K562 (cell line): Measurements from ENCODE around the gene OR2V1.
A peak's percentile ranks its signal among the peaks of the same experiment; 100 is the strongest.

ENCODE experiments used
- ASH1L ChIP-seq: fragments of 450-650 bp; IDR thresholded peaks from 2 replicates; pipeline ENCODE4 v1.6.1; 2018; ENCODE audit warnings: borderline replicate concordance, mild to moderate bottlenecking, low read depth; ENCODE audit not compliant: partially characterized antibody
- CTCF ChIP-seq, 3 experiments: IDR thresholded peaks in 2 of 3; conservative IDR thresholded peaks in 1 of 3; 2 replicates each; pipeline ENCODE4 v1.5.1; 2011 to 2012; ENCODE audit warnings: low read length in 3 of 3, mild to moderate bottlenecking in 3 of 3, control low read depth in 2 of 3, improper control_type of control experiment in 1 of 3, inconsistent platforms in 1 of 3, low read depth in 1 of 3, mixed read lengths in 1 of 3, moderate library complexity in 1 of 3; ENCODE audit not compliant: insufficient read depth in 2 of 3
- EHMT2 ChIP-seq: fragments of 450-650 bp; IDR thresholded peaks from 2 replicates; pipeline ENCODE4 v1.6.1; 2018; ENCODE audit warnings: antibody characterized with exemption
- GMEB1 ChIP-seq: fragments of 250-450 bp; sonication (Bioruptor Pico); IDR thresholded peaks from 2 replicates; pipeline ENCODE4 v1.4.0; 2020; ENCODE audit warnings: mild to moderate bottlenecking
- KLF13 ChIP-seq: fragments of 450-650 bp; IDR thresholded peaks from 2 replicates; pipeline ENCODE4 v1.6.1; 2016; ENCODE audit warnings: missing genetic modification characterization, low read depth, mild to moderate bottlenecking, missing compliant biosample characterization, moderate library complexity, borderline replicate concordance
- MXI1 ChIP-seq: IDR thresholded peaks from 2 replicates; pipeline ENCODE4 v1.6.1; 2011; ENCODE audit warnings: low read depth, mild to moderate bottlenecking, improper control_type of control experiment, low read length
- NBN ChIP-seq: fragments of 450-650 bp; IDR thresholded peaks from 2 replicates; pipeline ENCODE4 v1.6.1; 2016; ENCODE audit warnings: low read depth, mild to moderate bottlenecking
- RNF219 ChIP-seq: fragments of 250-450 bp; sonication (Bioruptor Pico); IDR thresholded peaks from 2 replicates; pipeline ENCODE4 v1.5.0; 2022; ENCODE audit warnings: mild to moderate bottlenecking
- SAP30 ChIP-seq: fragments of 200-600 bp; sonication (generic); IDR thresholded peaks from 2 replicates; pipeline ENCODE4 v1.6.1; 2012; ENCODE audit warnings: borderline replicate concordance, low read depth, mild to moderate bottlenecking, moderate library complexity, low read length, control low read depth, inconsistent platforms; ENCODE audit not compliant: insufficient read depth, poor library complexity, severe bottlenecking
- TFAP4 ChIP-seq: sonication (generic); formaldehyde crosslinking; IDR thresholded peaks from 2 replicates; pipeline ENCODE4 v1.8.0; 2022; ENCODE audit warnings: missing genetic modification reagents, mild to moderate bottlenecking, moderate library complexity, borderline replicate concordance
- YY1 ChIP-seq, 3 experiments: IDR thresholded peaks; 2 replicates each; pipeline ENCODE4 v1.6.1; 2011; ENCODE audit warnings: low read length in 2 of 3, mild to moderate bottlenecking in 2 of 3, moderate library complexity in 2 of 3, borderline replicate concordance in 1 of 3, control low read depth in 1 of 3, low read depth in 1 of 3; ENCODE audit not compliant: insufficient read depth in 3 of 3, insufficient replicate concordance in 2 of 3, control insufficient read depth in 1 of 3, insufficient read length in 1 of 3; ENCODE audit errors: extremely low read depth in 1 of 3
- ZNF347 ChIP-seq: fragments of 450-650 bp; formaldehyde crosslinking; IDR thresholded peaks from 2 replicates; pipeline ENCODE4 v1.4.0; 2020; ENCODE audit warnings: low read depth, mild to moderate bottlenecking, moderate library complexity

- no peak for TF ChIP-seq GMEB1
- TF ChIP-seq SAP30: no peak
- no peak for TF ChIP-seq YY1 (IDR thresholded peaks at IDR 0.05; ENCODE audit: borderline replicate concordance in 1 of 3, control insufficient read depth in 1 of 3, extremely low read depth in 1 of 3, insufficient read depth in 3 of 3, insufficient read length in 1 of 3, insufficient replicate concordance in 2 of 3, low read depth in 1 of 3, low read length in 2 of 3)
- no peak for TF ChIP-seq CTCF (IDR thresholded peaks at IDR 0.05 in 2 of 3, conservative IDR thresholded peaks at IDR 0.05 in 1 of 3; ENCODE audit: insufficient read depth in 2 of 3, low read depth in 1 of 3, low read length in 3 of 3)
- no peak for TF ChIP-seq MXI1
- TF ChIP-seq ASH1L: no peak
- no peak for TF ChIP-seq RNF219 (CRISPR knock-in tag)
- peak; percentile 85 for TF ChIP-seq EHMT2
- TF ChIP-seq ZNF347: no peak
- TF ChIP-seq NBN: peak; percentile 49; the same call in 1 of the 2 replicates
- no peak for TF ChIP-seq KLF13 (tag)
- TF ChIP-seq TFAP4: no peak
Measured at GRCh38 chr5:181131514-181131913, 545 bp upstream of the OR2V1 start.
